ENCODE measurements around the gene PIGU.

The PIGU gene

GRCh38 chr20:34543463-34544056 is 133.3 kb downstream of the PIGU start:
- Histone ChIP-seq H3K4me1 (ENCODE audit: control insufficient read depth, insufficient read depth, low read length) (no peaks in the 10 kb centered on the region), H3K36me3 (ENCODE audit: control insufficient read depth, insufficient read depth, low read length) (peaks cover 10% of the 10 kb centered on the region), H3K4me3 (ENCODE audit: low read length) (no peak overlapping the region)

GRCh38 chr20:34542439-34542838 is 134.5 kb downstream of the PIGU start:
- Histone ChIP-seq H3K27me3 (ENCODE audit: control insufficient read depth, insufficient read depth, low read length) (no peaks in the 10 kb centered on the region), H3K27ac (ENCODE audit: low read depth, low read length) (no peak overlapping the region), H3K36me3 (ENCODE audit: control insufficient read depth, insufficient read depth, low read length) (peaks cover 10% of the 10 kb centered on the region)

More at GRCh38 chr20:34543463-34544056, 133.3 kb downstream of the PIGU start:
- Histone ChIP-seq H3K9ac (ENCODE audit: low read length) (no peak overlapping the region), H3K27ac (ENCODE audit: low read depth, low read length) (no peak overlapping the region), H3K27me3 (ENCODE audit: control insufficient read depth, insufficient read depth, low read length) (no peaks in the 10 kb centered on the region)

GRCh38 chr20:34541917-34542316 is 135.0 kb downstream of the PIGU start:
- Histone ChIP-seq H3K4me1 (ENCODE audit: control insufficient read depth, insufficient read depth, low read length) (no peaks in the 10 kb centered on the region), H3K9ac (ENCODE audit: low read length) (no peak overlapping the region), H3K27me3 (ENCODE audit: control insufficient read depth, insufficient read depth, low read length) (no peaks in the 10 kb centered on the region), H3K36me3 (ENCODE audit: control insufficient read depth, insufficient read depth, low read length) (peaks cover 13% of the 10 kb centered on the region), H3K4me3 (ENCODE audit: low read length) (no peak overlapping the region), H3K27ac (ENCODE audit: low read depth, low read length) (no peak overlapping the region)

More at GRCh38 chr20:34542439-34542838, 134.5 kb downstream of the PIGU start:
- Histone ChIP-seq H3K4me1 (ENCODE audit: control insufficient read depth, insufficient read depth, low read length) (no peaks in the 10 kb centered on the region), H3K4me3 (ENCODE audit: low read length) (no peak overlapping the region), H3K9ac (ENCODE audit: low read length) (no peak overlapping the region)

- H3K9ac ChIP-seq (ENCODE audit: low read length) = no peak overlapping the region
- no peaks in the 10 kb centered on the region for H3K4me1 ChIP-seq (ENCODE audit: control insufficient read depth, insufficient read depth, low read length)
- no peak overlapping the region for H3K27ac ChIP-seq (ENCODE audit: low read depth, low read length)
- no peaks in the 10 kb centered on the region for H3K27me3 ChIP-seq (ENCODE audit: control insufficient read depth, insufficient read depth, low read length)
- H3K36me3 ChIP-seq (ENCODE audit: control insufficient read depth, insufficient read depth, low read length) = peaks cover 14% of the 10 kb centered on the region
- H3K4me3 ChIP-seq (ENCODE audit: low read length) = no peak overlapping the region
These were observed 135.5 kb downstream of the PIGU start for GRCh38 chr20:34541264-34541901.

- Histone ChIP-seq H3K36me3 (ENCODE audit: control insufficient read depth, insufficient read depth, low read length) (peaks cover 19% of the 10 kb centered on the region), H3K4me3 (ENCODE audit: low read length) (no peak overlapping the region), H3K27ac (ENCODE audit: low read depth, low read length) (no peak overlapping the region), H3K27me3 (ENCODE audit: control insufficient read depth, insufficient read depth, low read length) (no peaks in the 10 kb centered on the region), H3K4me1 (ENCODE audit: control insufficient read depth, insufficient read depth, low read length) (no peaks in the 10 kb centered on the region), H3K9ac (ENCODE audit: low read length) (no peak overlapping the region)
These were observed 136.2 kb downstream of the PIGU start for GRCh38 chr20:34540596-34541263.

- no peaks in the 10 kb centered on the region for H3K4me1 ChIP-seq (ENCODE audit: control insufficient read depth, insufficient read depth, low read length)
- H3K27ac ChIP-seq (ENCODE audit: low read depth, low read length) = no peak overlapping the region
- H3K9ac ChIP-seq (ENCODE audit: low read length) = no peak overlapping the region
- H3K4me3 ChIP-seq (ENCODE audit: low read length) = no peak overlapping the region
- no peaks in the 10 kb centered on the region for H3K27me3 ChIP-seq (ENCODE audit: control insufficient read depth, insufficient read depth, low read length)
- peaks cover 28% of the 10 kb centered on the region for H3K36me3 ChIP-seq (ENCODE audit: control insufficient read depth, insufficient read depth, low read length)
These were observed 137.1 kb downstream of the PIGU start for GRCh38 chr20:34539756-34540155.

GRCh38 chr20:34538671-34539123 is 138.2 kb downstream of the PIGU start:
- Histone ChIP-seq H3K27me3 (ENCODE audit: control insufficient read depth, insufficient read depth, low read length) (no peaks in the 10 kb centered on the region), H3K4me3 (ENCODE audit: low read length) (no peak overlapping the region), H3K36me3 (ENCODE audit: control insufficient read depth, insufficient read depth, low read length) (peaks cover 35% of the 10 kb centered on the region), H3K27ac (ENCODE audit: low read depth, low read length) (no peak overlapping the region), H3K9ac (ENCODE audit: low read length) (no peak overlapping the region), H3K4me1 (ENCODE audit: control insufficient read depth, insufficient read depth, low read length) (no peaks in the 10 kb centered on the region)

- no peak overlapping the region for H3K27ac ChIP-seq (ENCODE audit: low read depth, low read length)
These were observed 139.2 kb downstream of the PIGU start for GRCh38 chr20:34537651-34538050.

GRCh38 chr20:34536798-34537394 is 140.0 kb downstream of the PIGU start:
- Histone ChIP-seq H3K27me3 (ENCODE audit: control insufficient read depth, insufficient read depth, low read length) (no peaks in the 10 kb centered on the region), H3K27ac (ENCODE audit: low read depth, low read length) (no peak overlapping the region)

More at GRCh38 chr20:34537651-34538050, 139.2 kb downstream of the PIGU start:
- Histone ChIP-seq H3K4me3 (ENCODE audit: low read length) (no peak overlapping the region), H3K9ac (ENCODE audit: low read length) (no peak overlapping the region), H3K4me1 (ENCODE audit: control insufficient read depth, insufficient read depth, low read length) (no peaks in the 10 kb centered on the region), H3K27me3 (ENCODE audit: control insufficient read depth, insufficient read depth, low read length) (no peaks in the 10 kb centered on the region), H3K36me3 (ENCODE audit: control insufficient read depth, insufficient read depth, low read length) (peaks cover 40% of the 10 kb centered on the region)

GRCh38 chr20:34535857-34536256 is 141.0 kb downstream of the PIGU start:
- no peaks in the 10 kb centered on the region for H3K27me3 ChIP-seq (ENCODE audit: control insufficient read depth, insufficient read depth, low read length)
- peaks cover 38% of the 10 kb centered on the region for H3K36me3 ChIP-seq (ENCODE audit: control insufficient read depth, insufficient read depth, low read length)
- H3K9ac ChIP-seq (ENCODE audit: low read length) = no peak overlapping the region
- no peak overlapping the region for H3K27ac ChIP-seq (ENCODE audit: low read depth, low read length)
- no peaks in the 10 kb centered on the region for H3K4me1 ChIP-seq (ENCODE audit: control insufficient read depth, insufficient read depth, low read length)
- H3K4me3 ChIP-seq (ENCODE audit: low read length) = no peak overlapping the region

More at GRCh38 chr20:34536798-34537394, 140.0 kb downstream of the PIGU start:
- no peak overlapping the region for H3K9ac ChIP-seq (ENCODE audit: low read length)
- no peaks in the 10 kb centered on the region for H3K4me1 ChIP-seq (ENCODE audit: control insufficient read depth, insufficient read depth, low read length)
- H3K4me3 ChIP-seq (ENCODE audit: low read length) = no peak overlapping the region
- peaks cover 40% of the 10 kb centered on the region for H3K36me3 ChIP-seq (ENCODE audit: control insufficient read depth, insufficient read depth, low read length)

GRCh38 chr20:34535301-34535840 is 141.5 kb downstream of the PIGU start:
- H3K4me1 ChIP-seq (ENCODE audit: control insufficient read depth, insufficient read depth, low read length) = no peaks in the 10 kb centered on the region
- no peak overlapping the region for H3K27ac ChIP-seq (ENCODE audit: low read depth, low read length)
- H3K4me3 ChIP-seq (ENCODE audit: low read length) = no peak overlapping the region
- H3K36me3 ChIP-seq (ENCODE audit: control insufficient read depth, insufficient read depth, low read length) = peaks cover 33% of the 10 kb centered on the region
- H3K27me3 ChIP-seq (ENCODE audit: control insufficient read depth, insufficient read depth, low read length) = no peaks in the 10 kb centered on the region
- no peak overlapping the region for H3K9ac ChIP-seq (ENCODE audit: low read length)
